GM21717 (cell line): ENCODE measurements around the gene MED27.

Experiments used
- ATAC-seq: cut with Tn5 transposase; IDR thresholded peaks from one replicate; pipeline ENCODE4 v1.9.1; 2021; ENCODE audit warnings: mild to moderate bottlenecking, moderate library complexity; ENCODE audit not compliant: unreplicated experiment

MED27 gene

GRCh38 chr9:131864531-131864930 lies 215.1 kb downstream of the MED27 start:
- no peak for ATAC-seq

GRCh38 chr9:131863306-131863896 lies 216.3 kb downstream of the MED27 start:
- no peak for ATAC-seq

GRCh38 chr9:131862261-131862660 lies 217.4 kb downstream of the MED27 start:
- no peak for ATAC-seq

- ATAC-seq = no peak
These were observed 219.2 kb downstream of the MED27 start for GRCh38 chr9:131860430-131860829.

GRCh38 chr9:131858147-131858546 lies 221.5 kb downstream of the MED27 start:
- no peak for ATAC-seq

- no peak for ATAC-seq
These were observed 223.6 kb downstream of the MED27 start for GRCh38 chr9:131856105-131856504.

GRCh38 chr9:131854896-131855613 lies 224.6 kb downstream of the MED27 start:
- no peak for ATAC-seq

- ATAC-seq = no peak
These were observed 225.3 kb downstream of the MED27 start for GRCh38 chr9:131854334-131854733.

GRCh38 chr9:131853434-131853833 lies 226.2 kb downstream of the MED27 start:
- no peak for ATAC-seq

- ATAC-seq = no peak
These were observed 228.3 kb downstream of the MED27 start for GRCh38 chr9:131851414-131851813.

GRCh38 chr9:131849391-131849790 lies 230.3 kb downstream of the MED27 start:
- ATAC-seq = no peak

GRCh38 chr9:131848570-131849160 lies 231.0 kb downstream of the MED27 start:
- ATAC-seq = no peak

- no peak for ATAC-seq
These were observed 231.9 kb downstream of the MED27 start for GRCh38 chr9:131847665-131848354.

- ATAC-seq = no peak
These were observed 234.1 kb downstream of the MED27 start for GRCh38 chr9:131845305-131846298.

GRCh38 chr9:131844745-131845118 lies 234.9 kb downstream of the MED27 start:
- ATAC-seq = no peak

- ATAC-seq = no peak
These were observed 235.5 kb downstream of the MED27 start for GRCh38 chr9:131843989-131844744.

GRCh38 chr9:131841765-131842318 lies 237.8 kb downstream of the MED27 start:
- ATAC-seq = no peak

- ATAC-seq = no peak
These were observed 238.6 kb downstream of the MED27 start for GRCh38 chr9:131840751-131841702.
